Neural progenitor cell (in vitro differentiated cells): ENCODE data around the gene UACA. TPM values are rescaled to one million over a fixed set of nuclear protein-coding genes. Genes with fewer than 3 reads are reported as not detected.

ENCODE experiments used
- DNase-seq: peaks from one replicate; pipeline ENCODE4 v3.0.0-alpha.2; 2016; ENCODE audit warnings: low spot score
- H2AFZ ChIP-seq: fragments of 200-600 bp; sonication (generic); replicated peaks from 2 replicates; pipeline ENCODE4 v1.6.1; 2016; ENCODE audit warnings: antibody characterized with exemption
- H3F3A ChIP-seq: fragments of 200-600 bp; sonication (generic); 2 replicates; pipeline ENCODE4 v1.6.1; 2016; ENCODE audit warnings: antibody characterized with exemption, low read depth
- H3K27ac ChIP-seq: fragments of 200-600 bp; sonication (generic); 2 replicates; pipeline ENCODE4 v1.5.1; 2016; ENCODE audit warnings: mild to moderate bottlenecking
- H3K27me3 ChIP-seq: fragments of 200-600 bp; sonication (generic); 2 replicates; pipeline ENCODE4 v1.6.1; 2016; ENCODE audit warnings: mild to moderate bottlenecking, moderate library complexity
- H3K36me3 ChIP-seq: fragments of 200-600 bp; sonication (generic); 2 replicates; pipeline ENCODE4 v1.5.1; 2016
- H3K4me1 ChIP-seq: fragments of 200-600 bp; sonication (generic); 2 replicates; pipeline ENCODE4 v1.6.1; 2016; ENCODE audit warnings: mixed run types
- H3K4me2 ChIP-seq: fragments of 200-600 bp; sonication (generic); 2 replicates; pipeline ENCODE4 v1.6.1; 2016
- H3K4me3 ChIP-seq: fragments of 200-600 bp; sonication (generic); 2 replicates; pipeline ENCODE4 v1.5.1; 2016
- H3K79me2 ChIP-seq: fragments of 200-600 bp; sonication (generic); 2 replicates; pipeline ENCODE4 v1.6.1; 2016; ENCODE audit warnings: low read depth
- H3K9ac ChIP-seq: fragments of 200-600 bp; sonication (generic); 2 replicates; pipeline ENCODE4 v1.6.1; 2016
- H3K9me3 ChIP-seq: fragments of 200-600 bp; sonication (generic); 2 replicates; pipeline ENCODE4 v1.5.1; 2016; ENCODE audit warnings: low read depth
- H4K20me1 ChIP-seq: fragments of 200-600 bp; sonication (generic); 2 replicates; pipeline ENCODE4 v1.6.1; 2016; ENCODE audit warnings: low read depth
- H3K27ac Mint-ChIP-seq: 3 replicates; pipeline ENCODE4 v1.8.0; 2021; ENCODE audit warnings: mixed read lengths
- H3K27me3 Mint-ChIP-seq: 2 replicates; pipeline ENCODE4 v1.8.0; 2022; ENCODE audit warnings: low read depth, mild to moderate bottlenecking, inconsistent platforms, moderate library complexity, mixed read lengths; ENCODE audit not compliant: insufficient read depth
- H3K36me3 Mint-ChIP-seq: 3 replicates; pipeline ENCODE4 v1.8.0; 2021; ENCODE audit warnings: mixed read lengths
- H3K4me1 Mint-ChIP-seq: 3 replicates; pipeline ENCODE4 v1.8.0; 2021; ENCODE audit warnings: mixed read lengths
- H3K4me3 Mint-ChIP-seq: 3 replicates; pipeline ENCODE4 v1.8.0; 2021; ENCODE audit warnings: mild to moderate bottlenecking, moderate library complexity, mixed read lengths
- H3K9me3 Mint-ChIP-seq: 3 replicates; pipeline ENCODE4 v1.8.0; 2020; ENCODE audit warnings: mixed read lengths
- EZH2 ChIP-seq: fragments of 200-600 bp; sonication (generic); IDR thresholded peaks from 2 replicates; pipeline ENCODE4 v1.6.1; 2017; ENCODE audit warnings: antibody characterized with exemption, mild to moderate bottlenecking, moderate library complexity
- EZH2phosphoT487 ChIP-seq: fragments of 200-600 bp; sonication (generic); IDR thresholded peaks from 2 replicates; pipeline ENCODE4 v1.6.1; 2017; ENCODE audit warnings: antibody characterized with exemption
- total RNA-seq: library from RNA; depleted of rRNA; stranded (reverse); fragments of >200 nt; gene quantifications from 2 replicates; pipeline ENCODE4 v1.2.3, GENCODE V29; 2015; ENCODE audit warnings: low replicate concordance
- TF ChIP-seq, protein P1 (sequence below): fragments of 200-600 bp; sonication (generic); IDR thresholded peaks from 2 replicates; pipeline ENCODE4 v1.5.1; 2017; ENCODE audit warnings: antibody characterized with exemption, mild to moderate bottlenecking

UACA gene
- total RNA-seq, 1 donor from 2014 or later, result 70.0 TPM

DNA sequence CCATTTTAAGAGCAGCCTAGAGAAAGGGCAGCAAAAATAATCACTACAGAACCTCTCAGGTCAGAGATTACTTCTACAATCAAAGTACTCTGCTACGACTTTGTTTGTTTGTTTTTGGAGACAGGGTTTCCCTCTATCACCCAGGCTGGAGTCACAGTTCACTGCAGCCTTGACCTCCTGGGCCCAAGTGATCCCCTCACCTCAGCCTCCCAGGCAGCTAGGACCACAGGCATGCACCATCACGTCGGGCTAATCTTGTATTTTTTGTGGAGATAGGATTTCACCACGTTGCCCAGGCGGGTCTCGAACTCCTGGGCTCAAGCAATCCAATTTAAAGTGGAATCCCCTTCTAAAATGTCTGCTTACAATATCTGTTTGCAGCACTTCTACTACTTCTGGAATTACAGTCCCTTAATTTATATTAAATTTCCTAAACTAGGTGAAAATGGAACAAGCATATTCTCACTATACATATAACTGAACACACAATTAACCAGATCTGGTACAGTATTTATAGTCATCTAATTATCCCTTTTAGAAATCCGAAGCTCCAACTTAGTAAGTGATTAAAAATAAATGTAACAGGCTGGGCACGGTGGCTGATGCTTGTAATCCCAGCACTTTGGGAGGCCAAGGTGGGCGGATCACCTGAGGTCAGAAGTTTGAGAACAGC is 4.4 kb downstream of the UACA start:
- Histone ChIP-seq H4K20me1 (peaks cover 29% of the 10 kb centered on the region), H3K27ac (no peak overlapping the region), H3K4me2 (no peak overlapping the region), H3K4me3 (no peak overlapping the region), H3F3A (peaks cover 16% of the 10 kb centered on the region), H2AFZ (no peak overlapping the region), H3K4me1 (peaks cover 10% of the 10 kb centered on the region), H3K9ac (no peak overlapping the region), H3K79me2 (peaks cover 72% of the 10 kb centered on the region), H3K9me3 (no peaks in the 10 kb centered on the region), H3K36me3 (no peaks in the 10 kb centered on the region), H3K27me3 (no peaks in the 10 kb centered on the region)
- H3K9me3 Mint-ChIP-seq, result no peaks in the 10 kb centered on the region
- no peak overlapping the region for H3K27ac Mint-ChIP-seq
- DNase-seq, result no peak
- TF ChIP-seq EZH2phosphoT487 (no peak), EZH2 (no peak)
- TF ChIP-seq, protein P1, sequence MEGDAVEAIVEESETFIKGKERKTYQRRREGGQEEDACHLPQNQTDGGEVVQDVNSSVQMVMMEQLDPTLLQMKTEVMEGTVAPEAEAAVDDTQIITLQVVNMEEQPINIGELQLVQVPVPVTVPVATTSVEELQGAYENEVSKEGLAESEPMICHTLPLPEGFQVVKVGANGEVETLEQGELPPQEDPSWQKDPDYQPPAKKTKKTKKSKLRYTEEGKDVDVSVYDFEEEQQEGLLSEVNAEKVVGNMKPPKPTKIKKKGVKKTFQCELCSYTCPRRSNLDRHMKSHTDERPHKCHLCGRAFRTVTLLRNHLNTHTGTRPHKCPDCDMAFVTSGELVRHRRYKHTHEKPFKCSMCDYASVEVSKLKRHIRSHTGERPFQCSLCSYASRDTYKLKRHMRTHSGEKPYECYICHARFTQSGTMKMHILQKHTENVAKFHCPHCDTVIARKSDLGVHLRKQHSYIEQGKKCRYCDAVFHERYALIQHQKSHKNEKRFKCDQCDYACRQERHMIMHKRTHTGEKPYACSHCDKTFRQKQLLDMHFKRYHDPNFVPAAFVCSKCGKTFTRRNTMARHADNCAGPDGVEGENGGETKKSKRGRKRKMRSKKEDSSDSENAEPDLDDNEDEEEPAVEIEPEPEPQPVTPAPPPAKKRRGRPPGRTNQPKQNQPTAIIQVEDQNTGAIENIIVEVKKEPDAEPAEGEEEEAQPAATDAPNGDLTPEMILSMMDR, result no peak
- no peaks in the 10 kb centered on the region for H3K36me3 Mint-ChIP-seq
- no peak overlapping the region for H3K4me3 Mint-ChIP-seq
- H3K27me3 Mint-ChIP-seq, result peaks cover 6% of the 10 kb centered on the region
- peaks cover 11% of the 10 kb centered on the region for H3K4me1 Mint-ChIP-seq

DNA sequence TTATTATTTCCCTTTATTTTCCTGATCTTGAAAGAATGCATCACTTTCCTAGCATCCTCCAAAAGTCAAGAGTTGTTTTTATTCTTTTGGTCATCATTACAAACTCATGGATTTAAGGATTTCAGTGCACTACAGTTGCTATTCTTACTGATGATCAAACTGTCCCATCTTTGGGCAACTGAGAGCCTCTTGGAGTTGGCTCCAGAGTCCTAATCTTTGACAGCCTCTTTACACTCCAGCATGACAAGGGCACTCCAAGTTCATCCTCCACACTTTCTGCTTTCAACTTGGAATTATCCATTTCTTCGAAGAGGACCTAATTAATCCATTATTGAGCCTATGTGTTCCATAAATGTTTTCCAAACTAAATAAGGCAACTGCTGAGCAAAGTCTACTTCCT is 5.7 kb downstream of the UACA start:
- no peak overlapping the region for H3K4me3 Mint-ChIP-seq
- TF ChIP-seq EZH2, result no peak
- Histone ChIP-seq H3F3A (peaks cover 6% of the 10 kb centered on the region), H2AFZ (no peak overlapping the region), H3K9me3 (no peaks in the 10 kb centered on the region), H4K20me1 (peaks cover 26% of the 10 kb centered on the region), H3K4me1 (peaks cover 10% of the 10 kb centered on the region), H3K79me2 (peaks cover 74% of the 10 kb centered on the region), H3K4me3 (no peak overlapping the region), H3K27ac (no peak overlapping the region), H3K4me2 (no peak overlapping the region), H3K27me3 (no peaks in the 10 kb centered on the region), H3K36me3 (no peaks in the 10 kb centered on the region), H3K9ac (no peak overlapping the region)
- H3K4me1 Mint-ChIP-seq, result peaks cover 10% of the 10 kb centered on the region
- no peak for DNase-seq
- no peaks in the 10 kb centered on the region for H3K36me3 Mint-ChIP-seq
- H3K9me3 Mint-ChIP-seq, result no peaks in the 10 kb centered on the region
- peaks cover 6% of the 10 kb centered on the region for H3K27me3 Mint-ChIP-seq
- H3K27ac Mint-ChIP-seq, result no peak overlapping the region

DNA sequence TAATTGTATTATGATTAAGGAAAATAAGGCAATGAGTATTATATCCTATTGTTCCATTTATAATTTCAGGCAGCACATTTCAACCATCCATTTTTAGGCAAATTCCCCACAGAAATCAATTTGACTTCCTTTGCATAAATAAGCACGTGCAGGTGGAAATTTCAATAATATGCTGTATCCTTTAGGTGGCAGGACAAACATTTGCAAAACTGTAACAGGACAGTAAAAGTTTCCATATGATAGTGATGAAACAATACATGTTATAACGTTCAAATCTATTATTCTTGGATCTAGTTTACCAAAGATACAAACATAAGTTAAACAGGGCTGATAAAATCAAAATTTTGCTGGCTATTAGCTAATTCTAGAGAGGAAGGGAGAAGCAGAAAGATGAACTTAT is 8.5 kb downstream of the UACA start:
- no peak for TF ChIP-seq EZH2phosphoT487
- no peak for TF ChIP-seq EZH2
- H3K9me3 ChIP-seq, result no peaks in the 10 kb centered on the region
- H3K36me3 Mint-ChIP-seq, result no peaks in the 10 kb centered on the region
- H3K27ac ChIP-seq, result no peak overlapping the region
- no peak overlapping the region for H3K27ac Mint-ChIP-seq
- no peak overlapping the region for H3K4me3 Mint-ChIP-seq
- no peaks in the 10 kb centered on the region for H3K27me3 ChIP-seq
- H3K4me1 ChIP-seq, result no peaks in the 10 kb centered on the region
- H3F3A ChIP-seq, result no peaks in the 10 kb centered on the region
- H3K9me3 Mint-ChIP-seq, result no peaks in the 10 kb centered on the region
- no peak for DNase-seq
- H3K9ac ChIP-seq, result no peak overlapping the region
- peaks cover 49% of the 10 kb centered on the region for H3K79me2 ChIP-seq
- H3K4me2 ChIP-seq, result no peak overlapping the region
- no peaks in the 10 kb centered on the region for H3K36me3 ChIP-seq
- H3K4me3 ChIP-seq, result no peak overlapping the region
- peaks cover 15% of the 10 kb centered on the region for H3K4me1 Mint-ChIP-seq
- peaks cover 17% of the 10 kb centered on the region for H4K20me1 ChIP-seq
- peaks cover 2% of the 10 kb centered on the region for H3K27me3 Mint-ChIP-seq
- H2AFZ ChIP-seq, result no peak overlapping the region

DNA sequence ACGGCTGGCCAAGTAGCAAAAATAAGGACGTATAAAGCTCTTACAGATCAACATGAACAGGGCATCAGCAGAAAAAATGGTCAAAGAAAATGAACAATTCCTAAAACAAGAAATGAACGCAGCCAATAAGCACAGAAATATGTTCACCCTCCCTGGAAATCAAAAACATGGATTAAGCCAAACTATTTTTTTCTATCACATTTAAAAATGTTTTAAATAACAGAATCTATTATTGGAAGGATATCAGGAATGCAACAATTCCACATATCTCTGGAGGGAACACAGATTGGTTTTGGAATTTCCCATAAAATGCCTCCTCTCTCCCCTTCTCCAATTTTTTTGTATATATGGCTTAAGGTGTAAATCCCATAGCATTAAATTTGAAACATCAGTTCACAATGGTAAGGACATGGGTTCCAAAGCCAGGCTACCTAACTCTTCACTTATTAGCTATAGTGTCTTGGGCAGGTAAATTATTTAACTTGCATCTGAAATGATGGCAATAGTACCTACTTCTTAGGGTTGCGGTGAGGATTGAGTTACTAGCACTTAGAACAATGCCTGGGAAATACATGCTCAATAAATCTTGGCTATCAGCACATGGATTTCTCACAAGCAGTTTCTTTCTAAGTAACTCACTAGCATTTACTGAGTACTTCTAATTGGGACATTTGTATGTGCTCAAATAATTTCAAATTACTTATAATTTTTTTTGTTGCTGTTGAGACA is 10.1 kb downstream of the UACA start:
- Histone ChIP-seq H2AFZ (no peak overlapping the region), H3K79me2 (peaks cover 35% of the 10 kb centered on the region), H3K4me3 (no peak overlapping the region), H3K4me2 (no peak overlapping the region), H3F3A (no peaks in the 10 kb centered on the region), H3K27ac (no peak overlapping the region), H3K36me3 (no peaks in the 10 kb centered on the region), H3K27me3 (no peaks in the 10 kb centered on the region), H3K9me3 (no peaks in the 10 kb centered on the region), H4K20me1 (peaks cover 7% of the 10 kb centered on the region), H3K9ac (no peak overlapping the region), H3K4me1 (no peaks in the 10 kb centered on the region)
- Mint-ChIP-seq H3K4me1 (peaks cover 15% of the 10 kb centered on the region), H3K36me3 (no peaks in the 10 kb centered on the region), H3K27me3 (peaks cover 2% of the 10 kb centered on the region), H3K4me3 (no peak overlapping the region), H3K9me3 (no peaks in the 10 kb centered on the region), H3K27ac (no peak overlapping the region)
- TF ChIP-seq, protein P1, result no peak
- TF ChIP-seq EZH2 (no peak), EZH2phosphoT487 (no peak)
- DNase-seq, result no peak
